ENCODE results near the gene PSG3. TPM values are rescaled to one million over a fixed set of nuclear protein-coding genes. Genes with fewer than 3 reads are reported as not detected.
"Not testable (repeated sequence)": the region's sequence is repeated elsewhere in the genome, so short reads cannot be mapped to it uniquely, and the experiment has no call there.

Gene PSG3
- total RNA-seq, 1 experiment from 2014 or later: not detected

- H3K27ac ChIP-seq; DNase-seq; H3K4me3 ChIP-seq; H3K36me3 ChIP-seq; H3K4me1 ChIP-seq; H3K9me3 ChIP-seq (replicated peaks); H3K27me3 ChIP-seq: not testable (repeated sequence)
Measured at GRCh38 chr19:42737581-42738011, 2.7 kb downstream of the PSG3 start.

- DNase-seq, H3K4me1 ChIP-seq, H3K27ac ChIP-seq: not testable (repeated sequence)
Measured at GRCh38 chr19:42728341-42728740, 11.9 kb downstream of the PSG3 start.

GRCh38 chr19:42714000-42714399, 26.3 kb downstream of the PSG3 start:
- not testable (repeated sequence) for H3K36me3 ChIP-seq; H3K9me3 ChIP-seq (replicated peaks); H3K4me3 ChIP-seq; H3K4me1 ChIP-seq; H3K27ac ChIP-seq; H3K27me3 ChIP-seq; DNase-seq

More at GRCh38 chr19:42728341-42728740, 11.9 kb downstream of the PSG3 start:
- H3K27me3 ChIP-seq; H3K4me3 ChIP-seq; H3K36me3 ChIP-seq; H3K9me3 ChIP-seq (replicated peaks): not testable (repeated sequence)

- not testable (repeated sequence) for H3K36me3 ChIP-seq; H3K4me3 ChIP-seq; H3K9me3 ChIP-seq (replicated peaks); H3K27me3 ChIP-seq; H3K4me1 ChIP-seq; DNase-seq; H3K27ac ChIP-seq
Measured at GRCh38 chr19:42712753-42713152, 27.5 kb downstream of the PSG3 start.

GRCh38 chr19:42710986-42711385, 29.3 kb downstream of the PSG3 start:
- H3K9me3 ChIP-seq (replicated peaks); DNase-seq; H3K27ac ChIP-seq; H3K4me1 ChIP-seq; H3K36me3 ChIP-seq; H3K4me3 ChIP-seq; H3K27me3 ChIP-seq: not testable (repeated sequence)

GRCh38 chr19:42697884-42698283, 42.4 kb downstream of the PSG3 start:
- no peak overlapping the region for H3K27ac ChIP-seq
- H3K4me1 ChIP-seq: no peaks in the 10 kb centered on the region
- H3K36me3 ChIP-seq: no peaks in the 10 kb centered on the region
- DNase-seq: no peak
- H3K4me3 ChIP-seq: no peak overlapping the region
- no peaks in the 10 kb centered on the region for H3K9me3 ChIP-seq (replicated peaks)
- H3K27me3 ChIP-seq: no peaks in the 10 kb centered on the region

GRCh38 chr19:42695811-42696503, 44.3 kb downstream of the PSG3 start:
- no peak overlapping the region for H3K27ac ChIP-seq

GRCh38 chr19:42693760-42694350, 46.4 kb downstream of the PSG3 start:
- H3K36me3 ChIP-seq: no peaks in the 10 kb centered on the region
- peak; percentile 20 to 50 for DNase-seq
- no peaks in the 10 kb centered on the region for H3K27me3 ChIP-seq

More at GRCh38 chr19:42695811-42696503, 44.3 kb downstream of the PSG3 start:
- no peaks in the 10 kb centered on the region for H3K9me3 ChIP-seq (replicated peaks)
- no peak for DNase-seq
- no peaks in the 10 kb centered on the region for H3K27me3 ChIP-seq
- H3K4me1 ChIP-seq: no peaks in the 10 kb centered on the region
- H3K4me3 ChIP-seq: no peak overlapping the region
- H3K36me3 ChIP-seq: no peaks in the 10 kb centered on the region

GRCh38 chr19:42683917-42684513, 56.3 kb downstream of the PSG3 start:
- Histone ChIP-seq H3K9me3 (replicated peaks) (peaks cover 8% of the 10 kb centered on the region), H3K4me3 (no peak overlapping the region), H3K27ac (no peak overlapping the region), H3K36me3 (no peaks in the 10 kb centered on the region), H3K4me1 (no peaks in the 10 kb centered on the region), H3K27me3 (no peaks in the 10 kb centered on the region)
- DNase-seq: peak in 1 of 2 experiments; percentile 48

More at GRCh38 chr19:42693760-42694350, 46.4 kb downstream of the PSG3 start:
- Histone ChIP-seq H3K9me3 (replicated peaks) (no peaks in the 10 kb centered on the region), H3K4me3 (no peak overlapping the region), H3K4me1 (no peaks in the 10 kb centered on the region), H3K27ac (no peak overlapping the region)

- H3K27me3 ChIP-seq; H3K4me3 ChIP-seq; H3K4me1 ChIP-seq; H3K36me3 ChIP-seq; H3K27ac ChIP-seq; DNase-seq; H3K9me3 ChIP-seq (replicated peaks): not testable (repeated sequence)
Measured at GRCh38 chr19:42676326-42676725, 64.0 kb downstream of the PSG3 start.

- H3K27me3 ChIP-seq; H3K27ac ChIP-seq; H3K4me3 ChIP-seq; H3K4me1 ChIP-seq; H3K9me3 ChIP-seq (replicated peaks); DNase-seq; H3K36me3 ChIP-seq: not testable (repeated sequence)
Measured at GRCh38 chr19:42674549-42674948, 65.7 kb downstream of the PSG3 start.

Other genes starting within 250 kb of the PSG3 start
- not detected in 2 replicates for gene CEACAM1, start 212.0 kb downstream of the PSG3 start, total RNA-seq (2014; rRNA removed; shearing (Covaris generic))
- not detected in 2 replicates for gene CEACAM8, start 145.6 kb downstream of the PSG3 start, total RNA-seq (2014; rRNA removed; shearing (Covaris generic))
- not detected in 2 replicates for gene PSG8, start 25.2 kb upstream of the PSG3 start, total RNA-seq (2014; rRNA removed; shearing (Covaris generic))
- not detected in 2 replicates for gene PSG1, start 139.2 kb upstream of the PSG3 start, total RNA-seq (2014; rRNA removed; shearing (Covaris generic))
- not detected in 2 replicates for gene PSG6, start 177.4 kb upstream of the PSG3 start, total RNA-seq (2014; rRNA removed; shearing (Covaris generic))
- gene PSG7, start 196.7 kb upstream of the PSG3 start, total RNA-seq (2014; rRNA removed; shearing (Covaris generic)): not detected in 2 replicates

Measured in SJCRH30 (cell line).